Gastrocnemius medialis (tissue), 4 donors: Measurements from ENCODE around the gene DCAF8.

Experiments used
- POLR2A ChIP-seq, 2 donors: fragments of 450-650 bp; IDR thresholded peaks; one replicate each; pipeline ENCODE4 v1.6.1; 2017; ENCODE audit warnings: antibody characterized with exemption in 2 of 2, mild to moderate bottlenecking in 2 of 2, moderate library complexity in 2 of 2
- TF ChIP-seq, protein P1 (sequence below), 5 experiments: fragments of 450-650 bp in 3 of 5; fragments of 200-600 bp in 2 of 5; sonication (generic) in 2 of 5; IDR thresholded peaks in 4 of 5; conservative IDR thresholded peaks in 1 of 5; 1 replicate in 4 of 5; 2 replicates in 1 of 5; pipeline ENCODE4 v1.5.1; 2016 to 2019; ENCODE audit warnings: antibody characterized with exemption in 5 of 5, mild to moderate bottlenecking in 3 of 5, moderate library complexity in 3 of 5

DNA sequence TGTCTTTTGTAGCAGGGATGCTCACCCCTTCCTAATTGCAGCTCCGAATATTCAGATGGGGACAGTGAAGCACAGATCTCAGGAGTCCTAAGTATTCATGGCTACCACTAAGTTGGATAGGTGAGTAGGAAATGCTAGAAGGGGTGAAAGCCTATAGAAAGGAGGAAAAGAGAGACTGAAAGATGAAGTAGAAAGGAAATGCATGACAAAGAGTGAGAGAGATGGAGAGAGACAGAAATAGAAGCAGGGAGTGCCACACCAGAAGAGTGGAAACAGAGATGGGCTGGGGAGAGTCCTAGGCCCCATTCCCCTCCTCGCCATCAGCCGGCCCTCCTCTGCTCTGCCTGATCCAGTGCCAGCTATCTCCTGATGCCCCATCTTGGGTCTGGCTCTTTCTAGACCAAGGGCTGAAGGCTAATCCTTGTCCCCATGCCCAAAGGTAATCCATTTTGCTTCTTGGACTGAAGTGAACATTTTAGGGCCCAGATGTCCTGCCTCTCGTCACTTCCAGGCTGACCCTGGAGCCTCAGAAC, 55.2 kb downstream of the DCAF8 start:
- TF ChIP-seq, protein P1, sequence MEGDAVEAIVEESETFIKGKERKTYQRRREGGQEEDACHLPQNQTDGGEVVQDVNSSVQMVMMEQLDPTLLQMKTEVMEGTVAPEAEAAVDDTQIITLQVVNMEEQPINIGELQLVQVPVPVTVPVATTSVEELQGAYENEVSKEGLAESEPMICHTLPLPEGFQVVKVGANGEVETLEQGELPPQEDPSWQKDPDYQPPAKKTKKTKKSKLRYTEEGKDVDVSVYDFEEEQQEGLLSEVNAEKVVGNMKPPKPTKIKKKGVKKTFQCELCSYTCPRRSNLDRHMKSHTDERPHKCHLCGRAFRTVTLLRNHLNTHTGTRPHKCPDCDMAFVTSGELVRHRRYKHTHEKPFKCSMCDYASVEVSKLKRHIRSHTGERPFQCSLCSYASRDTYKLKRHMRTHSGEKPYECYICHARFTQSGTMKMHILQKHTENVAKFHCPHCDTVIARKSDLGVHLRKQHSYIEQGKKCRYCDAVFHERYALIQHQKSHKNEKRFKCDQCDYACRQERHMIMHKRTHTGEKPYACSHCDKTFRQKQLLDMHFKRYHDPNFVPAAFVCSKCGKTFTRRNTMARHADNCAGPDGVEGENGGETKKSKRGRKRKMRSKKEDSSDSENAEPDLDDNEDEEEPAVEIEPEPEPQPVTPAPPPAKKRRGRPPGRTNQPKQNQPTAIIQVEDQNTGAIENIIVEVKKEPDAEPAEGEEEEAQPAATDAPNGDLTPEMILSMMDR (IDR thresholded peaks at IDR 0.05 in 4 of 5, conservative IDR thresholded peaks at IDR 0.05 in 1 of 5): no peak
- no peak for TF ChIP-seq POLR2A (IDR thresholded peaks at IDR 0.05)
